LoVo (cell line): ENCODE measurements around the gene KRTAP20-4.

ENCODE experiments used
- DNase-seq: peaks from one replicate; pipeline ENCODE4 v3.0.0-alpha.2; 2016; ENCODE audit warnings: low spot score

The KRTAP20-4 gene

GRCh38 chr21:30652891-30653290 is 32.5 kb downstream of the KRTAP20-4 start:
- no peak for DNase-seq

- no peak for DNase-seq
Measured at GRCh38 chr21:30668776-30669175, 48.3 kb downstream of the KRTAP20-4 start.
